Liver (tissue), 9 donors: Measurements from ENCODE around the gene FTO. TPM values are rescaled to one million over a fixed set of nuclear protein-coding genes. Genes with fewer than 3 reads are reported as not detected.

Source experiments
- DNase-seq: peaks from one replicate; pipeline ENCODE4 v3.0.0-alpha.2; 2017; ENCODE audit warnings: low spot score
- H3K27ac ChIP-seq, 2 donors: one replicate each; pipeline ENCODE4 v1.7.0; 2013; ENCODE audit warnings: inconsistent platforms in 2 of 2, low read length in 2 of 2, control low read depth in 1 of 2, low read depth in 1 of 2, mild to moderate bottlenecking in 1 of 2
- H3K27me3 ChIP-seq, 4 donors: one replicate each; pipeline versions ENCODE4 v1.6.1 to v1.7.0; 2013; ENCODE audit warnings: low read length in 3 of 4, inconsistent platforms in 1 of 4, mild to moderate bottlenecking in 1 of 4, moderate library complexity in 1 of 4; ENCODE audit not compliant: control insufficient read depth in 4 of 4, insufficient read depth in 4 of 4
- H3K36me3 ChIP-seq, 4 donors: one replicate each; pipeline versions ENCODE4 v1.6.1 to v1.7.0; 2013; ENCODE audit warnings: low read length in 3 of 4, mild to moderate bottlenecking in 3 of 4, low read depth in 1 of 4, moderate library complexity in 1 of 4; ENCODE audit not compliant: control insufficient read depth in 4 of 4, insufficient read depth in 3 of 4
- H3K4me1 ChIP-seq, 4 donors: one replicate each; pipeline versions ENCODE4 v1.6.1 to v1.7.0; 2013; ENCODE audit warnings: low read length in 3 of 4, mild to moderate bottlenecking in 3 of 4, moderate library complexity in 1 of 4; ENCODE audit not compliant: control insufficient read depth in 4 of 4, insufficient read depth in 4 of 4
- H3K4me3 ChIP-seq, 3 donors: one replicate each; pipeline versions ENCODE4 v1.6.1 to v1.7.0; 2013; ENCODE audit warnings: low read length in 3 of 3, control low read depth in 1 of 3, low read depth in 1 of 3, mild to moderate bottlenecking in 1 of 3
- H3K9ac ChIP-seq, 2 donors: one replicate each; pipeline ENCODE4 v1.7.0; 2013; ENCODE audit warnings: low read length in 2 of 2, mild to moderate bottlenecking in 2 of 2, moderate library complexity in 2 of 2, control low read depth in 1 of 2, low read depth in 1 of 2
- H3K9me3 ChIP-seq, 4 donors: one replicate each; pipeline versions ENCODE4 v1.6.1 to v1.7.0; 2013; ENCODE audit warnings: low read length in 3 of 4; ENCODE audit not compliant: control insufficient read depth in 4 of 4
- EGR1 ChIP-seq, 2 donors: IDR thresholded peaks; 2 replicates each; pipeline ENCODE4 v1.6.1; 2016 to 2018; ENCODE audit warnings: antibody characterized with exemption in 2 of 2, low read depth in 2 of 2
- FOXA1 ChIP-seq: IDR thresholded peaks from 2 replicates; pipeline ENCODE4 v1.6.1; 2016; ENCODE audit warnings: antibody characterized with exemption
- FOXA2 ChIP-seq: IDR thresholded peaks from 2 replicates; pipeline ENCODE4 v1.6.1; 2016; ENCODE audit warnings: antibody characterized with exemption
- GABPA ChIP-seq, 2 donors: IDR thresholded peaks in 1 of 2; conservative IDR thresholded peaks in 1 of 2; 2 replicates each; pipeline ENCODE4 v1.6.1; 2016; ENCODE audit warnings: antibody characterized with exemption in 2 of 2, mild to moderate bottlenecking in 1 of 2, moderate library complexity in 1 of 2
- HNF4A ChIP-seq, 2 donors: conservative IDR thresholded peaks; 2 replicates each; pipeline ENCODE4 v1.6.1; 2016; ENCODE audit warnings: antibody characterized with exemption in 2 of 2, mild to moderate bottlenecking in 2 of 2
- HNF4G ChIP-seq: IDR thresholded peaks from 2 replicates; pipeline ENCODE4 v1.6.1; 2016; ENCODE audit warnings: antibody characterized with exemption
- JUND ChIP-seq, 2 donors: IDR thresholded peaks; 2 replicates each; pipeline ENCODE4 v1.6.1; 2016; ENCODE audit warnings: antibody characterized with exemption in 2 of 2
- NR2F2 ChIP-seq: IDR thresholded peaks from 2 replicates; pipeline ENCODE4 v1.6.1; 2016; ENCODE audit warnings: antibody characterized with exemption
- RAD21 ChIP-seq, 2 donors: IDR thresholded peaks; 2 replicates each; pipeline ENCODE4 v1.6.1; 2016; ENCODE audit warnings: antibody characterized with exemption in 2 of 2, mild to moderate bottlenecking in 2 of 2
- RXRA ChIP-seq, 2 donors: IDR thresholded peaks; 2 replicates each; pipeline ENCODE4 v1.6.1; 2017 to 2018; ENCODE audit warnings: antibody characterized with exemption in 2 of 2, mild to moderate bottlenecking in 1 of 2
- SP1 ChIP-seq: IDR thresholded peaks from 2 replicates; pipeline ENCODE4 v1.6.1; 2018; ENCODE audit warnings: antibody characterized with exemption, mild to moderate bottlenecking
- TAF1 ChIP-seq: conservative IDR thresholded peaks from 2 replicates; pipeline ENCODE4 v1.6.1; 2016; ENCODE audit warnings: antibody characterized with exemption, mild to moderate bottlenecking
- YY1 ChIP-seq: IDR thresholded peaks from 2 replicates; pipeline ENCODE4 v1.6.1; 2016; ENCODE audit warnings: antibody characterized with exemption, mild to moderate bottlenecking
- WGBS: extraction: QIAGEN DNeasy Blood & Tissue Kit; methylation state at CpG from one replicate; pipeline ENCODE4 v1.1.7; 2013; 5-methylcytosine and 5-hydroxymethylcytosine counted together
- polyA plus RNA-seq, 2 donors: library from polyadenylated mRNA; stranded (reverse) in 1 of 2; unstranded in 1 of 2; fragments of 200-250 nt in 1 of 2; fragments of >200 nt in 1 of 2; fragmentation: Nextera tagmentation in 1 of 2; extraction: Ambion mirVana in 1 of 2; gene quantifications; one replicate each; pipeline versions ENCODE4 v1.2.1 to v1.2.3, GENCODE V29; 2013 to 2015
- total RNA-seq, 2 donors: library from RNA; depleted of rRNA; stranded (reverse); fragments of >200 nt; gene quantifications; one replicate each; pipeline ENCODE4 v1.2.3, GENCODE V29; 2014
- TF ChIP-seq, protein P1 (sequence below): IDR thresholded peaks from 2 replicates; pipeline ENCODE4 v1.6.1; 2016; ENCODE audit warnings: antibody characterized with exemption
- TF ChIP-seq, protein P2 (sequence below): IDR thresholded peaks from 2 replicates; pipeline ENCODE4 v1.6.1; 2016; ENCODE audit warnings: antibody characterized with exemption
- TF ChIP-seq, protein P3 (sequence below): IDR thresholded peaks from 2 replicates; pipeline ENCODE4 v1.6.1; 2016; ENCODE audit warnings: antibody characterized with exemption
- TF ChIP-seq, protein P4 (sequence below): fragments of 150-350 bp; IDR thresholded peaks from 2 replicates; pipeline ENCODE4 v1.5.1; 2017; ENCODE audit warnings: improper control_type of control experiment, low read depth, low read length; ENCODE audit not compliant: missing input control
- TF ChIP-seq, protein P5 (sequence below): IDR thresholded peaks from 2 replicates; pipeline ENCODE4 v1.6.1; 2016; ENCODE audit warnings: antibody characterized with exemption, mild to moderate bottlenecking
- donor health status: healthy.
- donor health status: healthy.
- donor health status: healthy.
- donor health status: healthy.
- donor health status: healthy.

FTO gene
- total and polyA plus RNA-seq, 4 donors = 12.0 to 54.2 (median 24.6) TPM

DNA sequence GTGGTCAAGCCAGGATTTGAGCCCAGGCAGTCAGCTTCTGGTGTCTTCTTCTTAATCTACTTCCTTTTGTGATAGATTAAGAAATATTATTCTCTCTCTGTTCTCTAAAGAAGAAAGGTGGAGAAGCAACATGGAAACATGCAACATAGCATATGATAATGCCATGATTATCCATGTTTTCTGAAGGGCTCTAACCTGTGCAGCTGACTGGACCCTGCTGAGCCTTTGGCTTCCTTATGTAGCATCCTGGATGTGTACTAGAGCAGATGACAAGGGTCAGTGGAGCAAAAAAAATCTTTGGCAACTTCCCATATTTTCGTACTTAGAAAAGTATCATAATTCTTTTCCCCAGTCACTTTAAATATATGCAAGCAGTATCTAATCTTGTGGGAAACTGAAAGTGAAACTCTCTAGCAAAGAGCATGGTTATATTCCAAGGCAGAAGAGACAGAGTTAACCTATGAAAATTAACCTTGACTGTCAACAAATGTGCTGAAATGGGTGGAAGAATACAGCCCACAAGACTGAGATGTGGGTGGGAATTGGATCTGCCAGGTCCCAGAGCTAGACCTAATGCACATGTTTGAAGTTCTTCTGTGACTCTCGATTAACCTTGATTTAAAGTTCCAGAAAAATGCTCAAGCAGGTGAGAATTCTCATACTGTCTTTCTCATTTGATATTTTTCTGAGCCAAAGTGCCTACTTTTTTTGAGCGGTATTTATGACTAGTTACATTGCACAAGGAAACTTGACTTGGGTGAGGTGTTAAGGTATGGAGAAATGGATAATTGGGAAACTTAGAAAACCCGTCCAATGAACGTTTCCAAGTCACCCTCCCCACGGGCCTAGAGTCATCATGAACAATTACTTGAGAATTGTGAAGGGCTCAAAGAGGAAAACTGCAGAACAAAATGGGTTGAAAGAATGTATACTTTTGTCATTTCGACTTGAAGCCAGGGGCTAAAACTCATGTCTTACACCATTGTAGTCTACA is 248.6 kb downstream of the FTO start:
- Histone ChIP-seq H3K27ac (peak overlapping the region; percentile 15 to 61), H3K9ac (peak overlapping the region in 1 of 2 donors; percentile 10), H3K27me3 (no peaks in the 10 kb centered on the region), H3K36me3 (no peaks in the 10 kb centered on the region), H3K9me3 (no peaks in the 10 kb centered on the region), H3K4me3 (peak overlapping the region in 2 of 3 donors; percentile 6 to 39), H3K4me1 (peaks cover 2 to 24% (median 10%) of the 10 kb centered on the region in 4 donors)
- DNase-seq = no peak
- TF ChIP-seq, protein P1, sequence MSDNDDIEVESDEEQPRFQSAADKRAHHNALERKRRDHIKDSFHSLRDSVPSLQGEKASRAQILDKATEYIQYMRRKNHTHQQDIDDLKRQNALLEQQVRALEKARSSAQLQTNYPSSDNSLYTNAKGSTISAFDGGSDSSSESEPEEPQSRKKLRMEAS = peak; percentile 45
- TF ChIP-seq RXRA (IDR thresholded peaks at IDR 0.05) (peak in 1 of 2 donors; percentile 19), TAF1 (no peak), EGR1 (IDR thresholded peaks at IDR 0.05; ENCODE audit: low read depth in 2 of 2) (no peak), NR2F2 (no peak), HNF4A (conservative IDR thresholded peaks at IDR 0.05) (peak in 1 of 2 donors; percentile 15), FOXA1 (no peak), FOXA2 (no peak), JUND (IDR thresholded peaks at IDR 0.05) (no peak), GABPA (IDR thresholded peaks at IDR 0.05 in 1 of 2, conservative IDR thresholded peaks at IDR 0.05 in 1 of 2) (no peak), SP1 (no peak), HNF4G (no peak), YY1 (no peak), RAD21 (IDR thresholded peaks at IDR 0.05) (peak in 1 of 2 donors; percentile 32)
- TF ChIP-seq, protein P2, sequence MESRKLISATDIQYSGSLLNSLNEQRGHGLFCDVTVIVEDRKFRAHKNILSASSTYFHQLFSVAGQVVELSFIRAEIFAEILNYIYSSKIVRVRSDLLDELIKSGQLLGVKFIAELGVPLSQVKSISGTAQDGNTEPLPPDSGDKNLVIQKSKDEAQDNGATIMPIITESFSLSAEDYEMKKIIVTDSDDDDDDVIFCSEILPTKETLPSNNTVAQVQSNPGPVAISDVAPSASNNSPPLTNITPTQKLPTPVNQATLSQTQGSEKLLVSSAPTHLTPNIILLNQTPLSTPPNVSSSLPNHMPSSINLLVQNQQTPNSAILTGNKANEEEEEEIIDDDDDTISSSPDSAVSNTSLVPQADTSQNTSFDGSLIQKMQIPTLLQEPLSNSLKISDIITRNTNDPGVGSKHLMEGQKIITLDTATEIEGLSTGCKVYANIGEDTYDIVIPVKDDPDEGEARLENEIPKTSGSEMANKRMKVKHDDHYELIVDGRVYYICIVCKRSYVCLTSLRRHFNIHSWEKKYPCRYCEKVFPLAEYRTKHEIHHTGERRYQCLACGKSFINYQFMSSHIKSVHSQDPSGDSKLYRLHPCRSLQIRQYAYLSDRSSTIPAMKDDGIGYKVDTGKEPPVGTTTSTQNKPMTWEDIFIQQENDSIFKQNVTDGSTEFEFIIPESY = no peak
- TF ChIP-seq, protein P3, sequence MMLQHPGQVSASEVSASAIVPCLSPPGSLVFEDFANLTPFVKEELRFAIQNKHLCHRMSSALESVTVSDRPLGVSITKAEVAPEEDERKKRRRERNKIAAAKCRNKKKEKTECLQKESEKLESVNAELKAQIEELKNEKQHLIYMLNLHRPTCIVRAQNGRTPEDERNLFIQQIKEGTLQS = no peak
- TF ChIP-seq, protein P4, sequence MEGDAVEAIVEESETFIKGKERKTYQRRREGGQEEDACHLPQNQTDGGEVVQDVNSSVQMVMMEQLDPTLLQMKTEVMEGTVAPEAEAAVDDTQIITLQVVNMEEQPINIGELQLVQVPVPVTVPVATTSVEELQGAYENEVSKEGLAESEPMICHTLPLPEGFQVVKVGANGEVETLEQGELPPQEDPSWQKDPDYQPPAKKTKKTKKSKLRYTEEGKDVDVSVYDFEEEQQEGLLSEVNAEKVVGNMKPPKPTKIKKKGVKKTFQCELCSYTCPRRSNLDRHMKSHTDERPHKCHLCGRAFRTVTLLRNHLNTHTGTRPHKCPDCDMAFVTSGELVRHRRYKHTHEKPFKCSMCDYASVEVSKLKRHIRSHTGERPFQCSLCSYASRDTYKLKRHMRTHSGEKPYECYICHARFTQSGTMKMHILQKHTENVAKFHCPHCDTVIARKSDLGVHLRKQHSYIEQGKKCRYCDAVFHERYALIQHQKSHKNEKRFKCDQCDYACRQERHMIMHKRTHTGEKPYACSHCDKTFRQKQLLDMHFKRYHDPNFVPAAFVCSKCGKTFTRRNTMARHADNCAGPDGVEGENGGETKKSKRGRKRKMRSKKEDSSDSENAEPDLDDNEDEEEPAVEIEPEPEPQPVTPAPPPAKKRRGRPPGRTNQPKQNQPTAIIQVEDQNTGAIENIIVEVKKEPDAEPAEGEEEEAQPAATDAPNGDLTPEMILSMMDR = no peak
- TF ChIP-seq, protein P5, sequence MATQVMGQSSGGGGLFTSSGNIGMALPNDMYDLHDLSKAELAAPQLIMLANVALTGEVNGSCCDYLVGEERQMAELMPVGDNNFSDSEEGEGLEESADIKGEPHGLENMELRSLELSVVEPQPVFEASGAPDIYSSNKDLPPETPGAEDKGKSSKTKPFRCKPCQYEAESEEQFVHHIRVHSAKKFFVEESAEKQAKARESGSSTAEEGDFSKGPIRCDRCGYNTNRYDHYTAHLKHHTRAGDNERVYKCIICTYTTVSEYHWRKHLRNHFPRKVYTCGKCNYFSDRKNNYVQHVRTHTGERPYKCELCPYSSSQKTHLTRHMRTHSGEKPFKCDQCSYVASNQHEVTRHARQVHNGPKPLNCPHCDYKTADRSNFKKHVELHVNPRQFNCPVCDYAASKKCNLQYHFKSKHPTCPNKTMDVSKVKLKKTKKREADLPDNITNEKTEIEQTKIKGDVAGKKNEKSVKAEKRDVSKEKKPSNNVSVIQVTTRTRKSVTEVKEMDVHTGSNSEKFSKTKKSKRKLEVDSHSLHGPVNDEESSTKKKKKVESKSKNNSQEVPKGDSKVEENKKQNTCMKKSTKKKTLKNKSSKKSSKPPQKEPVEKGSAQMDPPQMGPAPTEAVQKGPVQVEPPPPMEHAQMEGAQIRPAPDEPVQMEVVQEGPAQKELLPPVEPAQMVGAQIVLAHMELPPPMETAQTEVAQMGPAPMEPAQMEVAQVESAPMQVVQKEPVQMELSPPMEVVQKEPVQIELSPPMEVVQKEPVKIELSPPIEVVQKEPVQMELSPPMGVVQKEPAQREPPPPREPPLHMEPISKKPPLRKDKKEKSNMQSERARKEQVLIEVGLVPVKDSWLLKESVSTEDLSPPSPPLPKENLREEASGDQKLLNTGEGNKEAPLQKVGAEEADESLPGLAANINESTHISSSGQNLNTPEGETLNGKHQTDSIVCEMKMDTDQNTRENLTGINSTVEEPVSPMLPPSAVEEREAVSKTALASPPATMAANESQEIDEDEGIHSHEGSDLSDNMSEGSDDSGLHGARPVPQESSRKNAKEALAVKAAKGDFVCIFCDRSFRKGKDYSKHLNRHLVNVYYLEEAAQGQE = no peak
- WGBS = 74% methylated on average over 7 of the region's 7 CpGs
